GM20000 (cell line): ENCODE results near the gene PTPRN2.

ENCODE experiments used
- DNase-seq: peaks from one replicate; pipeline ENCODE4 v3.0.0; 2012; ENCODE audit warnings: low spot score
- TF ChIP-seq, protein P1 (sequence below): IDR thresholded peaks from 2 replicates; pipeline ENCODE4 v1.5.1; 2012; ENCODE audit warnings: mild to moderate bottlenecking, control low read depth; ENCODE audit errors: extremely low read depth, missing control alignments

PTPRN2 gene

DNA sequence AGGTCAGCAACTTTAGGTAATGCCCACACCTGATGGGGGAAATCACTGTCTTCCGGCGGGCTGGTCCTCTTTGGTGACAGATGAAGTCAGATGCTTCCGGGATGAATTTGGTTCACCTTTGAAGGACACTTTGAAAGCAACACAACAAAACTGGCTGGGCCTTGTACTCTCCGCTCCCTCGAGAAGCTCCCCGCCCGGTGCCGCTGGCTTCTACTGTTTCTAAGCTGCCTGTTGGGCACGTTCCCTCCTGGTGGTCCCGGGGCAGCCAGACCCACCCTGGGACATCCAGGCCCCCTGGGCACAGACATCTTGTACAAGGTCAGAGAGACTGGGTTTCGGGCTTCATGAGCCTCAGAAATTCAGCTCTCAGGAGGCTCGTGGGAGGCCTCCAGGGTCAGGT, 798.5 kb downstream of the PTPRN2 start:
- TF ChIP-seq, protein P1, sequence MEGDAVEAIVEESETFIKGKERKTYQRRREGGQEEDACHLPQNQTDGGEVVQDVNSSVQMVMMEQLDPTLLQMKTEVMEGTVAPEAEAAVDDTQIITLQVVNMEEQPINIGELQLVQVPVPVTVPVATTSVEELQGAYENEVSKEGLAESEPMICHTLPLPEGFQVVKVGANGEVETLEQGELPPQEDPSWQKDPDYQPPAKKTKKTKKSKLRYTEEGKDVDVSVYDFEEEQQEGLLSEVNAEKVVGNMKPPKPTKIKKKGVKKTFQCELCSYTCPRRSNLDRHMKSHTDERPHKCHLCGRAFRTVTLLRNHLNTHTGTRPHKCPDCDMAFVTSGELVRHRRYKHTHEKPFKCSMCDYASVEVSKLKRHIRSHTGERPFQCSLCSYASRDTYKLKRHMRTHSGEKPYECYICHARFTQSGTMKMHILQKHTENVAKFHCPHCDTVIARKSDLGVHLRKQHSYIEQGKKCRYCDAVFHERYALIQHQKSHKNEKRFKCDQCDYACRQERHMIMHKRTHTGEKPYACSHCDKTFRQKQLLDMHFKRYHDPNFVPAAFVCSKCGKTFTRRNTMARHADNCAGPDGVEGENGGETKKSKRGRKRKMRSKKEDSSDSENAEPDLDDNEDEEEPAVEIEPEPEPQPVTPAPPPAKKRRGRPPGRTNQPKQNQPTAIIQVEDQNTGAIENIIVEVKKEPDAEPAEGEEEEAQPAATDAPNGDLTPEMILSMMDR = no peak
- no peak for DNase-seq

- TF ChIP-seq, protein P1 = no peak
- no peak for DNase-seq
Observed at GRCh38 chr7:157788573-157788972, 799.0 kb downstream of the PTPRN2 start.

GRCh38 chr7:157787275-157787701, 800.3 kb downstream of the PTPRN2 start:
- TF ChIP-seq, protein P1 = no peak
- DNase-seq = no peak

DNA sequence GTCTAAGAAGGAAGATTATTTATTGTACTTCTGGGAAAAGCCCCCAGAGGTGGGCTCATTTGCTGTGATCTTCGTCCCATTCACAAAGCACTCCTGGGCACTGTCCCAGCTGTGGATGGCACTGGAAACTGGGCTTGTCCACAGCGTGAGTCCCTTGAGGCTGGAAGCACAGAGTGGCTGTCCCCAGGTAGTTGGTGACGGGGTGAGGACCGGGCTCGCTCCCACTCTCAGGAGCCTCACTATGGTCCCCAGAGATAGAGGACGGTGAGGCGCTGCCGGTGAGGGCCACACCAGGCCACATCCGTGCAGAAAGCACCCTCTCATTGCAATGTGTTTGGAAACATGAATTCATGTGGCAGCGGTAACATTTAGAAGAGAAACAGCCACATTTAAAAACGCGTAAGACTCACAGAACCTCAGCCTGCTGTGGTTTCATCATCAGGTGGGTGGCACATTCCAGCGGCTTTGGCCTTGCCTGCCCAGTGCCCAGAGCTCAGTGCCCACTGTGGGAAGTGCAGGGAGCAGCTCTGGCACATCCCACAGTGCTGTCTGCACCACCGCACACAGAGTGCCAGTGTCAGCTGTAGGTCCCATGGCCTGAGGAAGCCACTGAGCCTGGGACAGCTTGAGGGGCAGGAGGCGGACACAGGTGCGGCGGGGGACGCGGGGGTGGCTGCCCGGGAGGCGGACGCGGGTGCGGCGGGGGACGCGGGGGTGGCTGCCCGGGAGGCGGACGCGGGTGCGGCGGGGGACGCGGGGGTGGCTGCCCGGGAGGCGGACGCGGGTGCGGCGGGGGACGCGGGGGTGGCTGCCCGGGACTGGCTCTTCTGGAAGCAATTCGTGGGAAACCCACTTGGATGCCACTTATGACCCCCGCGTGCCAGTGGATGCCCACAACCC, 801.0 kb downstream of the PTPRN2 start:
- DNase-seq = no peak
- TF ChIP-seq, protein P1 = no peak

DNA sequence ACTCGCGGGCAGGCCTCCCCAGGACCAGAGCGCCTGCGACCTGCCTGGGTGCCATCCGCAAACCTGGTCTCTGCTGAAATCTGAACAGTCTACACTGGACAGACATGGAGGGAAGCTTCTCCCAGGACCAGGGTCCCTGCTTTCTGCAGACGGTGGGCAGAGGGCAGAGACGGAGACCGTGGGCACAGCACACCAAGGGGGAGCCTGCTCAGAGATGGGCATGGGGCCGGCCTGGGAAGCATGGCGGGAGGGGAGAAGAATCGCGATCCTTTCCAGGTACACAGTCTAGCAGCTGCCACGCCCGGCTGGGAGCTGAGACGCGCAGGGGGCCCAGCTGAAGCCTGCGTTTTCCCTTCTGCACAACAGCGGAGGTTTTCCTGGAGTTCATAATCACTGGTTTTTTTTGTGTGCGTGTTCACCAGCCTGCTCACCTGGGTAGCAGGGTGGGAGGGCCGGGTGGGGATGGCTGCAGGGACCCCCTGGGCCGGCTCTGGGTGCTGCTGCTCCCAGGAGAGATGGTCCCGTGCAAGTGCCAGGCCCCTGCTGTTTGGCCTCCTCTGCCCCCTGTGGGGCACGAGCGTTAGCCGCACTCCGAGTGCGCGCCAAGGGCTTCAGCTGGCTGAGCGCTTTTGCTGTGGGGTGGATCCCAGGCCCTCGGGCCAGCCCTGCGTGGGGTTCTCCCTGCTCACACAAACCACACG, 802.0 kb downstream of the PTPRN2 start:
- DNase-seq = no peak
- TF ChIP-seq, protein P1 = no peak

- DNase-seq = no peak
- TF ChIP-seq, protein P1 = no peak
Observed at GRCh38 chr7:157784979-157785441, 802.6 kb downstream of the PTPRN2 start.
